Keratinocyte (primary cell): Measurements from ENCODE around the gene AHCTF1. TPM values are rescaled to one million over a fixed set of nuclear protein-coding genes. Genes with fewer than 3 reads are reported as not detected.
"Not testable (repeated sequence)": the region's sequence is repeated elsewhere in the genome, so short reads cannot be mapped to it uniquely, and the experiment has no call there.

Source experiments
- DNase-seq: peaks from one replicate; pipeline ENCODE4 v3.0.0-alpha.2; 2011; ENCODE audit warnings: low read depth, missing footprints, low spot score
- FAIRE-seq: peaks from 2 replicates; lab custom pipeline; 2011; peaks lifted over from hg19 to GRCh38; lab: Jason Lieb, UNC
- H2AFZ ChIP-seq: 2 replicates; pipeline ENCODE4 v1.6.0; 2012; ENCODE audit warnings: low read length, control low read depth, inconsistent platforms; ENCODE audit not compliant: control insufficient read depth
- H3K27ac ChIP-seq: 2 replicates; pipeline ENCODE4 v1.5.1; 2011; ENCODE audit warnings: low read length; ENCODE audit not compliant: control insufficient read depth, insufficient read depth
- H3K27me3 ChIP-seq: 3 replicates; pipeline ENCODE4 v1.6.0; 2011; ENCODE audit warnings: low read length; ENCODE audit not compliant: control insufficient read depth, insufficient read depth; ENCODE audit errors: extremely low read depth
- H3K36me3 ChIP-seq, 2 experiments: 2 replicates in 1 of 2; 3 replicates in 1 of 2; pipeline ENCODE4 v1.5.1; 2011; ENCODE audit warnings: low read length in 2 of 2, mild to moderate bottlenecking in 1 of 2; ENCODE audit not compliant: control insufficient read depth in 2 of 2, insufficient read depth in 2 of 2; ENCODE audit errors: extremely low read depth in 1 of 2
- H3K4me1 ChIP-seq: 3 replicates; pipeline ENCODE4 v1.5.1; 2011; ENCODE audit warnings: low read length; ENCODE audit not compliant: control insufficient read depth, insufficient read depth; ENCODE audit errors: extremely low read depth
- H3K4me2 ChIP-seq: 3 replicates; pipeline ENCODE4 v1.6.0; 2011; ENCODE audit warnings: low read depth, low read length; ENCODE audit not compliant: control insufficient read depth, insufficient read depth; ENCODE audit errors: extremely low read depth
- H3K4me3 ChIP-seq, 3 experiments: fragments of 200-600 bp in 1 of 3; sonication (generic) in 1 of 3; 2 replicates in 2 of 3; 3 replicates in 1 of 3; pipeline ENCODE4 v1.5.1; 2011 to 2016; ENCODE audit warnings: low read length in 3 of 3, mild to moderate bottlenecking in 3 of 3, control low read depth in 2 of 3, inconsistent platforms in 1 of 3, low read depth in 1 of 3, mixed read lengths in 1 of 3, mixed run types in 1 of 3, moderate library complexity in 1 of 3; ENCODE audit not compliant: control insufficient read depth in 2 of 3, insufficient read depth in 2 of 3; ENCODE audit errors: extremely low read depth in 1 of 3
- H3K79me2 ChIP-seq: 2 replicates; pipeline ENCODE4 v1.6.0; 2012; ENCODE audit warnings: low read length; ENCODE audit not compliant: control insufficient read depth, insufficient read depth
- H3K9ac ChIP-seq: 3 replicates; pipeline ENCODE4 v1.6.0; 2011; ENCODE audit warnings: low read length; ENCODE audit not compliant: control insufficient read depth, insufficient read depth; ENCODE audit errors: extremely low read depth
- H3K9me1 ChIP-seq: 3 replicates; pipeline ENCODE4 v1.6.0; 2011; ENCODE audit warnings: low read length; ENCODE audit not compliant: control insufficient read depth, insufficient read depth; ENCODE audit errors: extremely low read depth
- H3K9me3 ChIP-seq: 2 replicates; pipeline ENCODE4 v1.5.1; 2012; ENCODE audit warnings: low read depth, low read length; ENCODE audit not compliant: control insufficient read depth
- H4K20me1 ChIP-seq: 3 replicates; pipeline ENCODE4 v1.6.0; 2011; ENCODE audit warnings: low read length; ENCODE audit not compliant: control insufficient read depth, insufficient read depth; ENCODE audit errors: extremely low read depth
- CTCF ChIP-seq, 3 experiments: IDR thresholded peaks in 1 of 3; conservative IDR thresholded peaks in 1 of 3; optimal IDR thresholded peaks in 1 of 3; 2 replicates in 2 of 3; 3 replicates in 1 of 3; pipeline versions ENCODE3 to v1.5.1; 2011; ENCODE audit warnings: low read length in 3 of 3, mild to moderate bottlenecking in 3 of 3, moderate library complexity in 2 of 3, control low read depth in 1 of 3, inconsistent platforms in 1 of 3; ENCODE audit not compliant: insufficient read depth in 2 of 3; ENCODE audit errors: extremely low read depth in 1 of 3
- EZH2 ChIP-seq: IDR thresholded peaks from one replicate; pipeline ENCODE4 v1.6.1; 2012; ENCODE audit warnings: inconsistent platforms, mild to moderate bottlenecking, low read length, moderate library complexity
- dilution Hi-C: fragments of 300-500 bp; cut with MboI; formaldehyde crosslinking; loops from one replicate; pipeline ENCODE4 v1.7.0; 2020; ENCODE audit warnings: low sequenced_read_pairs; ENCODE audit not compliant: extremely low pct_ligation_motif_present
- polyA plus RNA-seq, 5 experiments: library from polyadenylated mRNA; depleted of rRNA in 3 of 5; stranded (reverse) in 3 of 5; stranded (forward) in 1 of 5; unstranded in 1 of 5; fragments of >200 nt; gene quantifications; 1 replicate in 1 of 5; 2 replicates in 3 of 5; 3 replicates in 1 of 5; pipeline versions ENCODE4 v1.2.1 to v1.2.3, GENCODE V29; 2011 to 2012; ENCODE audit warnings: missing spikeins in 2 of 5, low read depth in 1 of 5, low replicate concordance in 1 of 5

AHCTF1 gene
- polyA plus RNA-seq, 1 donor (not counting 4 experiments of a cell fraction or from before 2014, with no cell fraction given) = 22.2 TPM

DNA sequence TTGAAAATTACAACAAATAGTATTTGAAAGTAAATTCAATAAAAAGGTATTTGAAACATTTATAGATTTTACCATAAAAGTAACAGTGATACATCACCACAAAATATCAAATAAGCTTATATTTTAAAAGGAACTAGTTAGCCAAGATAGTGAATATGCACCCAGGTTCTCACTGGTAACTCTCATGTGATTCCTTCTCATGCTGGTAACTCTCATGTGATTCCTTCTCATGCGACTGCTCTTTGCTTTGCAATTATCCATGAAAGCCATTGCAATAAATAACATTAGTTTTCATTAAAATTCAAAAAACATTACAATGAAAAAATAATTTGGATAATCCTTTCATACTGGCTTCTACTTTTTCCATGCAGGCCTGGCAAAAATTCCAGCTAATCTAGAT, 75.4 kb downstream of the AHCTF1 start:
- Histone ChIP-seq H3K27me3 (no peaks in the 10 kb centered on the region), H2AFZ (no peak overlapping the region), H3K9me3 (no peaks in the 10 kb centered on the region), H3K9me1 (no peaks in the 10 kb centered on the region), H3K27ac (no peak overlapping the region), H4K20me1 (no peaks in the 10 kb centered on the region), H3K4me2 (no peak overlapping the region), H3K4me1 (no peaks in the 10 kb centered on the region), H3K36me3 (peaks cover 12 to 18% of the 10 kb centered on the region in 2 experiments), H3K4me3 (no peak overlapping the region), H3K79me2 (peaks cover 2% of the 10 kb centered on the region), H3K9ac (no peak overlapping the region)
- DNase-seq = no peak
- FAIRE-seq = no peak
- TF ChIP-seq CTCF (optimal IDR thresholded peaks at IDR 0.05 in 1 of 3, IDR thresholded peaks at IDR 0.05 in 1 of 3, conservative IDR thresholded peaks at IDR 0.05 in 1 of 3; ENCODE audit: extremely low read depth in 1 of 3, insufficient read depth in 2 of 3, low read length in 3 of 3) (no peak), EZH2 (no peak)
- dilution Hi-C loops = no loop called here

- H4K20me1 ChIP-seq, H3K79me2 ChIP-seq, H3K9me1 ChIP-seq, H3K27me3 ChIP-seq, H3K27ac ChIP-seq, FAIRE-seq, H3K4me2 ChIP-seq, H3K9ac ChIP-seq, H3K4me3 ChIP-seq, DNase-seq, H3K4me1 ChIP-seq, H3K9me3 ChIP-seq, dilution Hi-C loops, H2AFZ ChIP-seq: not testable (repeated sequence)
- H3K36me3 ChIP-seq = peaks cover 7 to 11% of the 10 kb centered on the region in 2 experiments
Observed at GRCh38 chr1:246850640-246851039, 81.1 kb downstream of the AHCTF1 start.

DNA sequence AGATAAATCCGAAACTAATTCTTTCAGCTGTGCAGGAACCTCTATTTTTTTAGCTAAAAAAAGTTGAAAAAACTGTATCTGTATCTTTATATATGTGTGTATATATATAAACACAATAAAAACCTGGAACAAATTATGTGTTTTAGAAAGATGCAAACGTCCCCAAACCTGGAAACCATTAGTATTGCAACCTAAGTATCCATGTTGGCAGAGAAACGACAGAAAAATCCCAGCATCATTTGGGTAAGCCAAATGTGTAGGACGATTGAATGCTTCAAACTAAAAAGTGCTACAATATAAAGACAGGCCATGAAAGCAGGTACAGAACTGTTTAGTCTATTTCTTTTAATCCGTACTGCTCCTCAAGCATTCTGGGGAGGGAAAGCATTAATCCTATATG, 87.9 kb downstream of the AHCTF1 start:
- Histone ChIP-seq H4K20me1 (no peaks in the 10 kb centered on the region), H3K4me1 (no peaks in the 10 kb centered on the region), H3K9ac (no peak overlapping the region), H3K9me3 (no peaks in the 10 kb centered on the region), H3K79me2 (no peaks in the 10 kb centered on the region), H3K36me3 (peaks cover 8 to 9% of the 10 kb centered on the region in 2 experiments), H3K4me2 (no peak overlapping the region), H3K9me1 (no peaks in the 10 kb centered on the region), H3K4me3 (no peak overlapping the region), H3K27me3 (no peaks in the 10 kb centered on the region), H3K27ac (no peak overlapping the region), H2AFZ (no peak overlapping the region)
- no peak for DNase-seq
- no peak for TF ChIP-seq EZH2
- no peak for TF ChIP-seq CTCF (optimal IDR thresholded peaks at IDR 0.05 in 1 of 3, IDR thresholded peaks at IDR 0.05 in 1 of 3, conservative IDR thresholded peaks at IDR 0.05 in 1 of 3; ENCODE audit: extremely low read depth in 1 of 3, insufficient read depth in 2 of 3, low read length in 3 of 3)
- dilution Hi-C loops = no loop called here
- FAIRE-seq = no peak

DNA sequence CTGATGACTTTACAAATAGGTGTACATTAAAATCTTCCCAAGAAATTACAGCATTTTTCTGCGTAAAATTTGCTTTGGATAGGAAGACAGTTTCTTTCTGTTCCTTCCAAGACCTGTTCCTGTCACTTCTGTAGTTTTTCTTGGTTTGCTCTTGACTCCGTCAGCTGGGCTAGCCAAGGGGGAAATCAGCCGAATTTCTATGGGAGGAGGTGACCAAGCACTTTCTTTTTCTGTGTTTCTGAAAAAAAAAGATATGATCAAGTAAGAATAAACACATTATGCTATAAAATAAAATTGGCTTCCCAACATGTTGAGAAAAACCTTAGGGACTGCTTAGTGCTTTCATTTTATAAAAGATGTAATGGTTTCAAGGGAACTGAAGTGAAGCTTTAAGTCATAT, 91.0 kb downstream of the AHCTF1 start:
- H2AFZ ChIP-seq, FAIRE-seq, H3K4me1 ChIP-seq, H4K20me1 ChIP-seq, H3K27me3 ChIP-seq, H3K4me3 ChIP-seq, H3K79me2 ChIP-seq, dilution Hi-C loops, H3K27ac ChIP-seq, H3K9ac ChIP-seq, H3K9me3 ChIP-seq, DNase-seq, H3K9me1 ChIP-seq, H3K4me2 ChIP-seq, H3K36me3 ChIP-seq: not testable (repeated sequence)
